Kidney epithelial cell (primary cell): Measurements from ENCODE around the gene ARL6IP5. TPM values are rescaled to one million over a fixed set of nuclear protein-coding genes. Genes with fewer than 3 reads are reported as not detected.

Experiments
- DNase-seq: peaks from one replicate; pipeline ENCODE4 v3.0.0-alpha.2; 2010; ENCODE audit warnings: low read depth
- H3K27me3 ChIP-seq: 2 replicates; pipeline ENCODE4 v1.6.0; 2011; ENCODE audit warnings: low read length; ENCODE audit not compliant: control insufficient read depth, insufficient read depth
- H3K36me3 ChIP-seq: 2 replicates; pipeline ENCODE4 v1.5.1; 2011; ENCODE audit warnings: low read length; ENCODE audit not compliant: control insufficient read depth, insufficient read depth
- H3K4me3 ChIP-seq: 2 replicates; pipeline ENCODE4 v1.5.1; 2011; ENCODE audit warnings: low read depth, mild to moderate bottlenecking, control low read depth, low read length
- total RNA-seq: library from RNA; depleted of rRNA; stranded (reverse); fragments of >200 nt; gene quantifications from 2 replicates; pipeline ENCODE4 v1.2.3, GENCODE V29; 2015
- TF ChIP-seq, protein P1 (sequence below): IDR thresholded peaks from 2 replicates; pipeline ENCODE4 v1.5.1; 2011; ENCODE audit warnings: mild to moderate bottlenecking, moderate library complexity, low read length, control low read depth, inconsistent platforms; ENCODE audit not compliant: insufficient read depth, poor library complexity, severe bottlenecking

The ARL6IP5 gene
- total RNA-seq, 1 donor from 2014 or later = 86.6 TPM

- Histone ChIP-seq H3K27me3 (no peaks in the 10 kb centered on the region), H3K4me3 (no peak overlapping the region), H3K36me3 (no peaks in the 10 kb centered on the region)
- TF ChIP-seq, protein P1, sequence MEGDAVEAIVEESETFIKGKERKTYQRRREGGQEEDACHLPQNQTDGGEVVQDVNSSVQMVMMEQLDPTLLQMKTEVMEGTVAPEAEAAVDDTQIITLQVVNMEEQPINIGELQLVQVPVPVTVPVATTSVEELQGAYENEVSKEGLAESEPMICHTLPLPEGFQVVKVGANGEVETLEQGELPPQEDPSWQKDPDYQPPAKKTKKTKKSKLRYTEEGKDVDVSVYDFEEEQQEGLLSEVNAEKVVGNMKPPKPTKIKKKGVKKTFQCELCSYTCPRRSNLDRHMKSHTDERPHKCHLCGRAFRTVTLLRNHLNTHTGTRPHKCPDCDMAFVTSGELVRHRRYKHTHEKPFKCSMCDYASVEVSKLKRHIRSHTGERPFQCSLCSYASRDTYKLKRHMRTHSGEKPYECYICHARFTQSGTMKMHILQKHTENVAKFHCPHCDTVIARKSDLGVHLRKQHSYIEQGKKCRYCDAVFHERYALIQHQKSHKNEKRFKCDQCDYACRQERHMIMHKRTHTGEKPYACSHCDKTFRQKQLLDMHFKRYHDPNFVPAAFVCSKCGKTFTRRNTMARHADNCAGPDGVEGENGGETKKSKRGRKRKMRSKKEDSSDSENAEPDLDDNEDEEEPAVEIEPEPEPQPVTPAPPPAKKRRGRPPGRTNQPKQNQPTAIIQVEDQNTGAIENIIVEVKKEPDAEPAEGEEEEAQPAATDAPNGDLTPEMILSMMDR = no peak
- DNase-seq = no peak
Measured at GRCh38 chr3:69095636-69096035, 10.9 kb downstream of the ARL6IP5 start.

GRCh38 chr3:69096299-69096698 is 11.6 kb downstream of the ARL6IP5 start:
- TF ChIP-seq, protein P1 = no peak
- Histone ChIP-seq H3K36me3 (no peaks in the 10 kb centered on the region), H3K27me3 (no peaks in the 10 kb centered on the region), H3K4me3 (no peak overlapping the region)
- no peak for DNase-seq

DNA sequence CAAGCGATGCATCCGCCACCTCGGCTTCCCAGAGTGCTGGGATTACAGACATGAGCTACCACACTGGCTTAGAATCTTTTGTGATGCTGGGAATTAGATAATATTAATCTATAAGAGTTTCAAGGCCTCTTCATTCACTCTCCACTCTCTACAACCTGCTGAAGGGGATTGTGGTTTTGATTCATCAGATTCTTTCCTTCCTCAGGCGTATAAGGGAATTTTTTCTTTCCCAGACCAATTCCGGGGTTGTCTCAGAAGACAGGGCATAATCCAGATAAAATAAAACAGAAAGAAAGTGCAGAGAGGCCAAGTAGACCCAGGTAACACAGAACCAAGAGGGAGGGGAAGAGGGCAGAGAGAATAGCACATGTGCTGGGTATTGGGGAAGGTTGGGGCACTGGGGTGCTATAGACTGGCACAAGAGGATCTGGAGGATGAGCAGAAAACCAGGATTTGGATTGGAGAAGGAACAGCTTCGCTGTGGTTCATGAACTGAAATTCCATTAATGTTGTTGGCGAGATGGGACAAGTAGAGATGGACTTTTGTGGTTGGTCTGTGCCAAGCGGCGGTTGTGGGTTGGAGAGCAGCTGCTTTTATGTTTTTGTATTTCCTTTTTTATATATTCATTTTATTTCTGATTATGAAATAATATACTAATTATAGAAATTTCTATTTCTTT is 12.8 kb downstream of the ARL6IP5 start:
- no peak for DNase-seq
- Histone ChIP-seq H3K36me3 (no peaks in the 10 kb centered on the region), H3K4me3 (no peak overlapping the region), H3K27me3 (no peaks in the 10 kb centered on the region)
- TF ChIP-seq, protein P1 = no peak

DNA sequence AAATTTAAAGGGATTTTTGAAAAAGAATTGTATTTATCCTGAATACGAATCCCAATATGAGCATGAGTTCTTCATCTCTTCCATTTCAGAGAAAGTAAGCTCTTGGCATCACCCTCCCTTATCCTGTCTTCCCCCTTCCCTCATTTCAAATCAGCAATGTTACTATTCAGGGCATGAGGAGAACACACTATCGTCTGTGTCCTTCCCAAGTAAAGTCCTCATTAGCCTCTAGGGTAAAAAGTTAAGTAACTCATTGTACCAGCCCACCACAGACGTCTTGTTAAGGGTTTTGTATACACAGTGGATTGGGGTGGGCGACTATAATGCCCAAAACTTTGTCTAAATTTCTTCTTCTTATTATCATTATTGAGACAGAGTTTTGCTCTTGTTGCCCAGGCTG is 14.8 kb downstream of the ARL6IP5 start:
- TF ChIP-seq, protein P1 = no peak
- no peak overlapping the region for H3K4me3 ChIP-seq
- no peaks in the 10 kb centered on the region for H3K27me3 ChIP-seq
- H3K36me3 ChIP-seq = no peaks in the 10 kb centered on the region
- no peak for DNase-seq

DNA sequence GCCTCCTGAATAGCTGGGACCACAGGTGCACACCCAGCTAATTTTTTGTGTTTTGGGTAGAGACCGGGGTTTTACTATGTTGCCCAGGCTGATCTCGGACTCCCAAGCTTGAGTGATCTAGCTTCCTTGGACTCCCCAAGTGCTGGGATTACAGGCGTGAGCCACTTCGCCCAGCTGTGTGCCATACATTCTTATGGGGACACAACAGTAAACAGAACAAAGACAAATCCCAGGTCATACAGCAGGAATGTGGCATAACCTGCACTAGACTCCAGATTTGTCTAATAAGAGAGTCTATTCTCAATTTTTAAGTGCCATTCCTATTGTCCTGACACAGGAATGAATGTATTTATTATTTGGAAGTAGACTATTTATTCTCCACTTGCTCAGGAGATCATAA is 17.6 kb downstream of the ARL6IP5 start:
- H3K4me3 ChIP-seq = no peak overlapping the region
- TF ChIP-seq, protein P1 = no peak
- no peaks in the 10 kb centered on the region for H3K27me3 ChIP-seq
- H3K36me3 ChIP-seq = no peaks in the 10 kb centered on the region
- DNase-seq = no peak

DNA sequence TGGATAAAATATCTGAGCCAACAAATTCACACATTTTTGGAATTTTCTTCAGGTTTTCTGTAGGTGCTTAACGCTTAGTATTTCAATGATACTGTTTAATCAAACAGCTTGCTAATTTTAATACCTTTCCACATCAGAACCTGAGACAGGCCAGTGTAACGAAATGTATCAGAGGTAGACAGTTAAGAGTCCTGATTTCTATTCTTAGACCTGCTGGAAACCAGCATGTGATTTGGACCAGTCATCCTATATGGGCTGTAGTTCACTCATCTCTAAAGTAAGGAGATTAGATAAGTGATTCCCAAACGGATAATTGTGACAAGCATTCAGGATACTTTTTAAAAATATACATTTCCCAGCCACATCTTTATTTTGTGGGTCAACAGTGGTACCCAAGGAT is 18.4 kb downstream of the ARL6IP5 start:
- TF ChIP-seq, protein P1 = no peak
- H3K4me3 ChIP-seq = no peak overlapping the region
- H3K36me3 ChIP-seq = no peaks in the 10 kb centered on the region
- H3K27me3 ChIP-seq = no peaks in the 10 kb centered on the region
- DNase-seq = no peak
